CD4-positive, alpha-beta T cell (primary cell): ENCODE data around the gene PATJ. TPM values are rescaled to one million over a fixed set of nuclear protein-coding genes. Genes with fewer than 3 reads are reported as not detected.

Experiments
- ATAC-seq: fragments of 200-7000 bp; cut with Tn5 transposase; one replicate; pipeline ENCODE4 v1.10.0; 2022; ENCODE audit warnings: mild to moderate bottlenecking; ENCODE audit not compliant: poor library complexity
- CTCF ChIA-PET: fragments of 350-600 bp; sonication (Branson Sonifier 250); formaldehyde crosslinking; loops from one replicate; lab custom pipeline; 2021; ENCODE audit warnings: antibody characterized with exemption, inconsistent platforms; lab: Charles Lee
- POLR2A ChIA-PET: fragments of 350-600 bp; sonication (Branson Sonifier 250); formaldehyde crosslinking; loops from one replicate; lab custom pipeline; 2021; ENCODE audit warnings: antibody characterized with exemption, inconsistent platforms; lab: Charles Lee
- DNase-seq, 14 experiments: peaks; one replicate each; pipeline ENCODE4 v3.0.0-alpha.2; 2013 to 2020; ENCODE audit warnings: mixed read lengths in 2 of 14
- H3K27ac ChIP-seq, 2 donors: one replicate each; pipeline versions ENCODE4 v1.5.1 to v1.7.0; 2013; ENCODE audit warnings: low read length in 2 of 2, low read depth in 1 of 2, mild to moderate bottlenecking in 1 of 2
- H3K27me3 ChIP-seq, 2 experiments: 1 replicate in 1 of 2; 2 replicates in 1 of 2; pipeline versions ENCODE4 v1.6.1 to v1.7.0; 2013; ENCODE audit warnings: low read length in 2 of 2, control low read depth in 1 of 2, mild to moderate bottlenecking in 1 of 2, moderate library complexity in 1 of 2; ENCODE audit not compliant: insufficient read depth in 2 of 2, control insufficient read depth in 1 of 2
- H3K36me3 ChIP-seq: one replicate; pipeline ENCODE4 v1.6.1; 2013; ENCODE audit warnings: low read length, control low read depth; ENCODE audit not compliant: insufficient read depth
- H3K4me1 ChIP-seq: one replicate; pipeline ENCODE4 v1.6.1; 2013; ENCODE audit warnings: low read length, control low read depth; ENCODE audit not compliant: insufficient read depth
- H3K4me3 ChIP-seq: one replicate; pipeline ENCODE4 v1.5.1; 2013; ENCODE audit warnings: mild to moderate bottlenecking, low read length, moderate library complexity
- H3K9me3 ChIP-seq, 2 experiments: 1 replicate in 1 of 2; 2 replicates in 1 of 2; pipeline versions ENCODE4 v1.6.1 to v1.7.0; 2013; ENCODE audit warnings: low read length in 2 of 2, mild to moderate bottlenecking in 2 of 2, control low read depth in 1 of 2, moderate library complexity in 1 of 2; ENCODE audit not compliant: control insufficient read depth in 1 of 2, insufficient read depth in 1 of 2
- H3K27ac Mint-ChIP-seq: one replicate; pipeline ENCODE4 v1.8.0; 2020; ENCODE audit warnings: mixed read lengths
- H3K27me3 Mint-ChIP-seq: one replicate; pipeline ENCODE4 v1.8.0; 2021; ENCODE audit warnings: mixed read lengths
- H3K36me3 Mint-ChIP-seq: one replicate; pipeline ENCODE4 v1.8.0; 2021; ENCODE audit warnings: low read depth, mixed read lengths
- H3K4me1 Mint-ChIP-seq: one replicate; pipeline ENCODE4 v1.8.0; 2021; ENCODE audit warnings: low read depth, mixed read lengths
- H3K4me3 Mint-ChIP-seq: one replicate; pipeline ENCODE4 v1.8.0; 2020; ENCODE audit warnings: mild to moderate bottlenecking, mixed read lengths
- H3K9me3 Mint-ChIP-seq: one replicate; pipeline ENCODE4 v1.8.0; 2020; ENCODE audit warnings: mixed read lengths
- CTCF ChIP-seq: fragments of 200-600 bp; IDR thresholded peaks from one replicate; pipeline ENCODE4 v1.8.0; 2022; ENCODE audit warnings: antibody characterized with exemption, mild to moderate bottlenecking
- intact Hi-C, 2 experiments: fragments of 100-400 bp; cut with DNase I in 1 of 2; cut with micrococcal nuclease in 1 of 2; formaldehyde crosslinking; loops; one replicate each; pipeline versions ENCODE4 v1.15.1 to v1.9.0; 2023 to 2025; cut with DNase I, micrococcal nuclease
- total RNA-seq, 174 experiments: library from RNA in 2 of 174; stranded (reverse) in 2 of 174; gene quantifications; one replicate each; pipeline ENCODE4 v1.2.3 and lab custom pipeline; 2021 to 2026

Gene PATJ
- total RNA-seq, 2 experiments from 2014 or later, result 50.4 to 54.1 TPM

DNA sequence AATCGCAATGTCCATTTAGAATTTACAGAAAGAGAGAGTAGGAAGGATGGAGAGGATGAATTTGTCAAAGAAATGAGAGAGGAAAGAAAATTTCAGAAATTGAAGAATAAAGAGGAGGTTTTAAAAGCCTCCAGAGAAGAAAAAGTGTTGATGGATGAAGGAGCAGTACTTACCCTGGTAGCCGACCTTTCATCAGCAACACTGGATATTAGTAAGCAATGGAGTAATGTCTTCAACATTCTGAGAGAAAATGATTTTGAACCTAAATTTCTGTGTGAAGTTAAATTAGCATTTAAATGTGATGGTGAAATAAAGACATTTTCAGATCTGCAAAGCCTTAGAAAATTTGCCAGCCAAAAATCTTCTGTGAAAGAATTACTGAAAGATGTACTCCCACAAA is 464.9 kb downstream of the PATJ start:
- Mint-ChIP-seq H3K4me3 (no peak overlapping the region), H3K27me3 (no peaks in the 10 kb centered on the region), H3K4me1 (no peaks in the 10 kb centered on the region), H3K27ac (no peak overlapping the region), H3K9me3 (peaks cover 13% of the 10 kb centered on the region), H3K36me3 (no peaks in the 10 kb centered on the region)
- TF ChIP-seq CTCF, result no peak
- Histone ChIP-seq H3K4me3 (no peak overlapping the region), H3K4me1 (no peaks in the 10 kb centered on the region), H3K36me3 (no peaks in the 10 kb centered on the region), H3K27ac (no peak overlapping the region), H3K27me3 (peaks cover 0 to 2% of the 10 kb centered on the region in 2 experiments), H3K9me3 (peaks cover 7 to 14% of the 10 kb centered on the region in 2 experiments)
- no peak for DNase-seq
- POLR2A ChIA-PET, result no interaction called here
- ATAC-seq, result no peak
- intact Hi-C loops, result no loop called here
- CTCF ChIA-PET, result no interaction called here

GRCh38 chr1:62208087-62208486 is 465.8 kb downstream of the PATJ start:
- Histone ChIP-seq H3K9me3 (peaks cover 7 to 14% of the 10 kb centered on the region in 2 experiments), H3K4me3 (no peak overlapping the region), H3K36me3 (no peaks in the 10 kb centered on the region), H3K27me3 (peaks cover 0 to 2% of the 10 kb centered on the region in 2 experiments), H3K4me1 (no peaks in the 10 kb centered on the region), H3K27ac (no peak overlapping the region)
- no peak overlapping the region for H3K4me3 Mint-ChIP-seq
- no peak for TF ChIP-seq CTCF
- ChIA-PET POLR2A (no interaction called here), CTCF (no interaction called here)
- intact Hi-C loops, result no loop called here
- no peaks in the 10 kb centered on the region for H3K27me3 Mint-ChIP-seq
- H3K27ac Mint-ChIP-seq, result no peak overlapping the region
- no peak for ATAC-seq
- no peaks in the 10 kb centered on the region for H3K36me3 Mint-ChIP-seq
- H3K9me3 Mint-ChIP-seq, result peaks cover 13% of the 10 kb centered on the region
- no peaks in the 10 kb centered on the region for H3K4me1 Mint-ChIP-seq
- no peak for DNase-seq

DNA sequence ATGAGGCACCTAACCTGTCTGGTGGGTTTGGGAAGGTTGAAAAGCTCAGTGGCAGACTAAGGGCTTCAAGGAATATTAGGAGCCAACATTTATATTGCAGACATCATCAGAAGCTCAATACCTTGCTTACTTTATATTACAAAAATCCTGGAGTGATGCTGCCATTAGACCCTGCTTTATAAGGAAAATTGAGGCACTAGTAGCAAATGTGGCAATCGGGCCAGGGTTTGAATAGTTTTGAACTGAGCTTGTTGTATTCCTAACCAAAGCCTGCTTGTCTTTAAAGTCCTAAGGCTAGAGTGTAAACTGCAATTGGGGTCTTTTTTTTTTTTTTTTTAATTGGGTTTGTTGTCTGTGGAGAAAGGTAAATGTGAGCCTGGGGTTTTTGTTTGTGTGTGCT is 466.7 kb downstream of the PATJ start:
- Mint-ChIP-seq H3K27me3 (no peaks in the 10 kb centered on the region), H3K9me3 (peaks cover 14% of the 10 kb centered on the region), H3K36me3 (no peaks in the 10 kb centered on the region), H3K27ac (no peak overlapping the region), H3K4me3 (no peak overlapping the region), H3K4me1 (no peaks in the 10 kb centered on the region)
- DNase-seq, result no peak
- peaks cover 0 to 2% of the 10 kb centered on the region in 2 experiments for H3K27me3 ChIP-seq
- ATAC-seq, result no peak
- H3K27ac ChIP-seq, result no peak overlapping the region
- intact Hi-C loops, result no loop called here
- CTCF ChIA-PET, result no interaction called here
- no peak overlapping the region for H3K4me3 ChIP-seq
- H3K9me3 ChIP-seq, result peaks cover 7 to 14% of the 10 kb centered on the region in 2 experiments
- H3K36me3 ChIP-seq, result no peaks in the 10 kb centered on the region
- H3K4me1 ChIP-seq, result no peaks in the 10 kb centered on the region
- TF ChIP-seq CTCF, result no peak
- POLR2A ChIA-PET, result no interaction called here
